Measurements from ENCODE around the gene ASMTL.

- TF ChIP-seq CTCF (conservative IDR thresholded peaks at IDR 0.05; ENCODE audit: low read depth in 2 of 2), result no peak
- TF ChIP-seq CREB1 (CRISPR knock-in tag; IDR thresholded peaks at IDR 0.05; ENCODE audit: low read depth), result no peak
Measured at GRCh38 chrX:1394731-1395501, 57.8 kb downstream of the ASMTL start.

Data from GM23338 (cell line).